ENCODE measurements around the gene LSAMP. TPM values are rescaled to one million over a fixed set of nuclear protein-coding genes. Genes with fewer than 3 reads are reported as not detected.

LSAMP gene
- total and polyA plus RNA-seq, 2 experiments from 2014 or later, result 4.6 to 6.0 TPM

DNA sequence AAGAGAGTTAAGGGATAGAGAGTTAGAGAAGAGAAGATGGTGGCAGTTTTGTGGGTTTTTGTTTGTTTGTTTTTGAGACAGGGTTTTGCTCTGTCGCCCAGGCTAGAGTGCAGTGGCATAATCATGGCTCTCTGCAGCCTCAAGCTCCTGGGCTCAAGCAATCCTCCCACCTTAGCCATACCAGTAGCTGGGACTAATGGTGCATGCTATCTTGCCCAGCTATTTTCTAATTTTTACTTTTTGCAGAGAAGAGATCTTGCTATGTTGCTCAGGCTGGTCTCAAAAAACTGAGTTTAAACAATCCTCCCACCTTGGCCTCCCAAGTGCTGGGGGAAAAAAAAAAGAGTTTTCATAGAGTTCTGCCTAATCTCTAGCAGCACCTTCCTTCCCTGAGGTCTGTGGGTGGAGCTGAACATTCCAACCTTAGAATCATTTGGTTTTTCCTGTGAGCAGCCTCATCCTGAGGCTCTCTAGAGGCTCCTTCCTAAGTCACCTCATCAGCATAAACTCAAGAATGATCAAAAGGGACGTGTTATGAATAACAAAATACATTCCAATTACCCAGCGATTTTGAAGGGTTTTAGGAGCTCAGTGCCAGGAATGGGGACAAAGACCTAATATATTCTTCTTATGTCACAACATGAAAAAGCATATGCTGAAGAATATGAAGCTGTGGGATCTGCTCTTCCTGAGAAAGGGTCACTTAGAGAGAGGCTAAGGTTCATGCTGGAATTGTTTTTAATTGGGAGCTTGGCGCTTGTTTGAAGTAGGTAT lies 180.6 kb downstream of the LSAMP start:
- peak in 1 of 2 donors; percentile 29 for DNase-seq (ENCODE audit: low read depth in 1 of 2, low spot score in 1 of 2)
- no peak overlapping the region for H3K27ac ChIP-seq
- TF ChIP-seq, protein P1, sequence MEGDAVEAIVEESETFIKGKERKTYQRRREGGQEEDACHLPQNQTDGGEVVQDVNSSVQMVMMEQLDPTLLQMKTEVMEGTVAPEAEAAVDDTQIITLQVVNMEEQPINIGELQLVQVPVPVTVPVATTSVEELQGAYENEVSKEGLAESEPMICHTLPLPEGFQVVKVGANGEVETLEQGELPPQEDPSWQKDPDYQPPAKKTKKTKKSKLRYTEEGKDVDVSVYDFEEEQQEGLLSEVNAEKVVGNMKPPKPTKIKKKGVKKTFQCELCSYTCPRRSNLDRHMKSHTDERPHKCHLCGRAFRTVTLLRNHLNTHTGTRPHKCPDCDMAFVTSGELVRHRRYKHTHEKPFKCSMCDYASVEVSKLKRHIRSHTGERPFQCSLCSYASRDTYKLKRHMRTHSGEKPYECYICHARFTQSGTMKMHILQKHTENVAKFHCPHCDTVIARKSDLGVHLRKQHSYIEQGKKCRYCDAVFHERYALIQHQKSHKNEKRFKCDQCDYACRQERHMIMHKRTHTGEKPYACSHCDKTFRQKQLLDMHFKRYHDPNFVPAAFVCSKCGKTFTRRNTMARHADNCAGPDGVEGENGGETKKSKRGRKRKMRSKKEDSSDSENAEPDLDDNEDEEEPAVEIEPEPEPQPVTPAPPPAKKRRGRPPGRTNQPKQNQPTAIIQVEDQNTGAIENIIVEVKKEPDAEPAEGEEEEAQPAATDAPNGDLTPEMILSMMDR (IDR thresholded peaks at IDR 0.05; ENCODE audit: low read depth, low read length), result no peak

DNA sequence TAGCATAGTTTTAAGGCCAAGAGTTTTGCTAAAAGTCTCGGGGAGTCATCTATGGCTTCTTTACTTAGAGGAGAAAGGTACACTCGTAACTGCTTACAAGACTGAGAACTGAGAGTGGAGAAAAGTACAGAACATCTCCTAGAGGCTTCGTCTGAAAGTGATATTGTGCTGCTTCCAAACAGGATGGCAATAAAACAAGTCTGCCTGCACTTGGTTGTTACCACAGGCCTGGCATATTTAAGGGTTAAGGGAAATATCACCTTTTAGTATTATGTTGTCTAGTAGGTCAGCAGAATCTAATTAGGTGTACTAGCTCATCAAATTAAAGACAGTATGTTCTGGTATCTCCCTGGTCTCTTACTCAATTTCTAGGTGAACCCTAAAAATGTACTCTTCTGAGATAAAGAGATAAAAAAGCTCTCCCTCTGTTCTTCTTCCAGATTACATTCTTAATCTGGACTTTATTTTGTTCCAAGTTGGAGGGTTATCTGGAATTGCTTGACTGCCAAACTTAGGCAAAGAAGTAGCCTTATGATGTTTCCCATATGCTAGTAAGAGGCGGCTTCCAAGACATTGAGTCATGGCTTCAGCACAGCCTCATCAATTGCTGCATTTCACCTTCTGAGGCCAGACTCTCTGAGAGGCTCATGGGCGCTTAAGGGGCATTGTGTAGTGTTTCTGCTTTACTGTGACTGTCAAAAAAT lies 181.3 kb downstream of the LSAMP start:
- Histone ChIP-seq H3K27ac (no peak overlapping the region), H3K27me3 (no peaks in the 10 kb centered on the region), H3K4me1 (ENCODE audit: low read depth) (peaks cover 7% of the 10 kb centered on the region), H3K4me3 (no peak overlapping the region), H3K9me3 (ENCODE audit: low read depth) (no peaks in the 10 kb centered on the region), H3K36me3 (no peaks in the 10 kb centered on the region)
- DNase-seq (ENCODE audit: low read depth in 1 of 2, low spot score in 1 of 2), result peak in 1 of 2 donors; percentile 84
- TF ChIP-seq, protein P1 (IDR thresholded peaks at IDR 0.05; ENCODE audit: low read depth, low read length), result no peak

More for the DNA sequence above, 180.6 kb downstream of the LSAMP start:
- no peak overlapping the region for H3K4me3 ChIP-seq
- no peaks in the 10 kb centered on the region for H3K36me3 ChIP-seq
- no peaks in the 10 kb centered on the region for H3K9me3 ChIP-seq (ENCODE audit: low read depth)
- H3K27me3 ChIP-seq, result no peaks in the 10 kb centered on the region
- H3K4me1 ChIP-seq (ENCODE audit: low read depth), result peaks cover 7% of the 10 kb centered on the region

DNA sequence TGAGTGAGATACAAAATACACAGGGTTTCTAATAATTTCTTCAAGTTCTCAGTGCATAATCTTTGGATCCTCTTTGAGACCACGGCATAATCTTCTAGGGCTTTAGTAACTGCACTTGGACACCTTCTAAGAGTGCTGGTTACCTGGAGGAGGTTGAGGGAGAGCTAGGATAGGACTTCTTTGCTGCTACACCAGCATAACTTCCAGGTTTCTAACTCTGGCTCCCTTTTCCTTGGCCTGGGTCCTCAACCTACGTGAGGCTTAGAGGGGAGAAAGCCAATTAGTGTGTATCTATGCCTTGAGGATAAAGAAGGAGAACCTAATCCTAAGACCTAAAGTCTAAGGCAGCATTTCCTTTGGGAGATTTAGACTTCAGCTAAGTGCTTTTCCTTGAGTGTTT lies 184.8 kb downstream of the LSAMP start:
- DNase-seq (ENCODE audit: low read depth in 1 of 2, low spot score in 1 of 2), result no peak
- H3K27ac ChIP-seq, result no peak overlapping the region
- H3K4me1 ChIP-seq (ENCODE audit: low read depth), result peaks cover 4% of the 10 kb centered on the region
- TF ChIP-seq, protein P1 (IDR thresholded peaks at IDR 0.05; ENCODE audit: low read depth, low read length), result no peak
- no peaks in the 10 kb centered on the region for H3K9me3 ChIP-seq (ENCODE audit: low read depth)
- no peak overlapping the region for H3K4me3 ChIP-seq
- no peaks in the 10 kb centered on the region for H3K27me3 ChIP-seq
- no peaks in the 10 kb centered on the region for H3K36me3 ChIP-seq

DNA sequence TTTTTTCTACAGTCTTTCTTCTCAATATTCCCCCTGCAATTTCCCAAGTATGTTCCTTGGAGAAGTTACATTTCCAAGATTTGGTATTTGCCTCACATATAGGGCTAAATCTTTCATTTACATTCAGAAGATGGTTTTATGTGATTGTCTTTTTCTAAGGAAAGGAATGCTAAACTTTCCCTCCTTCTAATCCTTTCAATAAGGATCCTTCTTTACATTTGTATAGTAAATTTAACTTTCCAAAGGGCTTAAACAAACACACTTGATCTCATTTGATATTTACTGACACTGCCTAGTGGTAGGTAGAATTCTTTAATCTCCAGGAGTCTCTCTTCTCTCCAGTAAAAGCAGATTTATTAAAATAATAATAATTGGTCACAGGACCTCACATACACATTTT lies 185.3 kb downstream of the LSAMP start:
- DNase-seq (ENCODE audit: low read depth in 1 of 2, low spot score in 1 of 2), result no peak
- Histone ChIP-seq H3K27me3 (no peaks in the 10 kb centered on the region), H3K27ac (no peak overlapping the region), H3K36me3 (no peaks in the 10 kb centered on the region), H3K4me1 (ENCODE audit: low read depth) (peaks cover 4% of the 10 kb centered on the region), H3K4me3 (no peak overlapping the region), H3K9me3 (ENCODE audit: low read depth) (no peaks in the 10 kb centered on the region)
- TF ChIP-seq, protein P1 (IDR thresholded peaks at IDR 0.05; ENCODE audit: low read depth, low read length), result no peak

DNA sequence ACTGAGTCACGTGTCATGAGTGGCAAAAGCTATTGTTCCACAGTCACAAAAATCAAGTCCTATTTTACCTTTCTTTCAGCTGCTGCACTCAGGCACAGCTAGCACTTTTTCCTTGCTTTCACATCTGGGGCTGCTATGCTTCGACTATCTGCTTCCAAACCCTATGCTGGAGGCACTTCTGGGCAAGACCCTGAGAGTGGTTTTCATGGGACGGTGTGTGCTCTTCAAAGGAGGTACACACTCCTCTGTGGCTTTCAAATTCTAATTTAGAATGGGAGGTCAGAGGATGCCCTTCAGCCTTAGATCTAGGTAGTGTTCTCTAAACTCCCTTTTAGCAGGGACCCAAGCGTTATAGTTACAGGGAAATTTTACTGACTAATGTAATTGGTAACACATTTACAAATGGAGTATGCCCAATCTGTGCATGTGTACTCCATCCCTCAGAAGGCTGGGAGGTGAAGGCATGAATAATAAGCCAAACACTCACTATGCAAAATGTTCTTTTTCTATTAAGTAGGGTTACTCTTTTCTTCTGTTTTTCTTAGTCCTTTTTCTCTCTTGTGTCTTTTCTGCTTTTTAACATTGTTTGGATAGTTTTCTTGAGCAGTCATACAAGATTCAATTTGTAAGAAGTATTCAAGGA lies 188.3 kb downstream of the LSAMP start:
- TF ChIP-seq, protein P1 (IDR thresholded peaks at IDR 0.05; ENCODE audit: low read depth, low read length), result no peak
- H3K9me3 ChIP-seq (ENCODE audit: low read depth), result no peaks in the 10 kb centered on the region
- no peaks in the 10 kb centered on the region for H3K36me3 ChIP-seq
- no peaks in the 10 kb centered on the region for H3K27me3 ChIP-seq
- DNase-seq (ENCODE audit: low read depth in 1 of 2, low spot score in 1 of 2), result no peak
- H3K4me1 ChIP-seq (ENCODE audit: low read depth), result no peaks in the 10 kb centered on the region
- no peak overlapping the region for H3K27ac ChIP-seq
- H3K4me3 ChIP-seq, result no peak overlapping the region
